Stimulated activated CD4-positive, alpha-beta T cell treated with anti-CD3 and anti-CD28 coated beads, TNF-alpha, amount 100 ng/mL, for 24 hours (primary cell): ENCODE results near the gene C2orf80.
"Not testable (repeated sequence)": the region's sequence is repeated elsewhere in the genome, so short reads cannot be mapped to it uniquely, and the experiment has no call there.

Experiments
- DNase-seq, 3 experiments: peaks; one replicate each; pipeline ENCODE4 v3.0.0-alpha.2; 2020; ENCODE audit warnings: low read depth in 3 of 3

The C2orf80 gene

GRCh38 chr2:208189810-208190503 lies at the start of gene C2orf80:
Gene C2orf80, minus strand, starts transcription at chr2:208190030. Its CDS starts 3,044 bp downstream, at chr2:208186986.
- DNase-seq: no peak

GRCh38 chr2:208235860-208236259 lies 46.0 kb upstream of the C2orf80 start:
- no peak for DNase-seq

- DNase-seq: no peak
These were observed 45.0 kb upstream of the C2orf80 start for GRCh38 chr2:208234786-208235185.

GRCh38 chr2:208228476-208228875 lies 38.6 kb upstream of the C2orf80 start:
- no peak for DNase-seq

- no peak for DNase-seq
These were observed 37.9 kb upstream of the C2orf80 start for GRCh38 chr2:208227581-208228232.

GRCh38 chr2:208224802-208225201 lies 35.0 kb upstream of the C2orf80 start:
- no peak for DNase-seq

- DNase-seq: no peak
These were observed 32.5 kb upstream of the C2orf80 start for GRCh38 chr2:208222351-208222750.

GRCh38 chr2:208221873-208222272 lies 32.0 kb upstream of the C2orf80 start:
- DNase-seq: not testable (repeated sequence)

- no peak for DNase-seq
These were observed 21.0 kb upstream of the C2orf80 start for GRCh38 chr2:208210688-208211451.

GRCh38 chr2:208208335-208209085 lies 18.7 kb upstream of the C2orf80 start:
- DNase-seq: no peak

GRCh38 chr2:208207769-208208168 lies 17.9 kb upstream of the C2orf80 start:
- no peak for DNase-seq

- no peak for DNase-seq
These were observed 14.3 kb upstream of the C2orf80 start for GRCh38 chr2:208204166-208204565.

GRCh38 chr2:208195531-208195930 lies 5.7 kb upstream of the C2orf80 start:
- no peak for DNase-seq

- DNase-seq: no peak
These were observed 2.9 kb upstream of the C2orf80 start for GRCh38 chr2:208192611-208193236.

- no peak for DNase-seq
These were observed 591 bp downstream of the C2orf80 start for GRCh38 chr2:208189069-208189809.

GRCh38 chr2:208186893-208187292 lies 2.9 kb downstream of the C2orf80 start:
- no peak for DNase-seq

- DNase-seq: no peak
These were observed 3.4 kb downstream of the C2orf80 start for GRCh38 chr2:208186465-208186864.

- no peak for DNase-seq
These were observed 5.7 kb downstream of the C2orf80 start for GRCh38 chr2:208183972-208184705.

- no peak for DNase-seq
These were observed 6.3 kb downstream of the C2orf80 start for GRCh38 chr2:208183526-208183925.

GRCh38 chr2:208182835-208183234 lies 7.0 kb downstream of the C2orf80 start:
- DNase-seq: no peak
